Left cardiac atrium (tissue), 4 donors: Measurements from ENCODE around the gene CCL15. TPM values are rescaled to one million over a fixed set of nuclear protein-coding genes. Genes with fewer than 3 reads are reported as not detected.

Experiments used
- ATAC-seq, 2 donors: fragments of 200-7000 bp; cut with Tn5 transposase; one replicate each; pipeline ENCODE4 v1.9.1; 2020; ENCODE audit warnings: mild to moderate bottlenecking in 2 of 2, moderate library complexity in 2 of 2
- DNase-seq: peaks from one replicate; pipeline ENCODE4 v3.0.0-alpha.2; 2020
- intact Hi-C, 2 donors: fragments of 100-400 bp; cut with DNase I; formaldehyde crosslinking; loops; one replicate each; pipeline versions ENCODE4 v1.14.1 to v1.15.1; 2022 to 2023
- total RNA-seq, 2 donors: library from RNA; stranded (reverse); fragmentation: NEBNext Ultra II Directional; extraction: Animal tissue kit (Norgen Biotek cat#: 25700); gene quantifications; one replicate each; pipeline ENCODE4 v1.2.1, GENCODE V29; 2021
- donor health status: DM: no; HTN: yes; CAD: no.
- donor health status: DM: no; HTN: yes; CAD: no; lungs with severe emphysema.
- donor health status: DM: yes; HTN: yes; CAD: no.
- donor health status: Dilated cardiomyopathy.

CCL15 gene
- total RNA-seq, 2 donors from 2014 or later, result not detected

DNA sequence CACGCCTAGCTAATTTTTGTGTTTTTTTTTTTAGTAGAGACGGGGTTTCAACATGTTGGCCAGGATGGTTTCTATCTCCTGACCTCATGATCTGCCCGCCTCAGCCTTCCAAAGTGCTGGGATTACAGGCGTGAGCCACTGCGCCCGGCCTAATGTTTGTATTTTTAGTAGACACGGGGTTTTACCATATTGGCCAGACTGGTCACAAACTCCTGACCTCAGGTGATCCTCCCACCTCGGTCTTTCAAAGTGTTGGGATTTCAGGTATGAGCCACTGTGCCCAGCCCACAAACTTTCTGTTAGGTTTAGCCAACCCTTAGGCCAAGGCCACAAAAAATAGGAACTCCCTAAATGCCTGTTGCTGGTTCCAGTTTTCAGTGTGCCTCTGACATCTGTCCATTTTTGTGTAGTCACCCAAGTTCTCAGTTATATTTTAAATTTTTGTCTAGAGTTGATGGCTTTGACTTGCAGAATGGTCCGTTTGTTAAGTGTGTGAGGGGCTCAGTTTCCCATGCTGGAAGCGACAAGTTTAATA lies 32.8 kb downstream of the CCL15 start:
- ATAC-seq, result no peak
- no peak for DNase-seq
- intact Hi-C loops, result loop anchor here in 1 of 2 donors (2.0 kb wide), 2 partner anchors 180 to 514 kb away; no protein-coding TSS in a partner anchor

DNA sequence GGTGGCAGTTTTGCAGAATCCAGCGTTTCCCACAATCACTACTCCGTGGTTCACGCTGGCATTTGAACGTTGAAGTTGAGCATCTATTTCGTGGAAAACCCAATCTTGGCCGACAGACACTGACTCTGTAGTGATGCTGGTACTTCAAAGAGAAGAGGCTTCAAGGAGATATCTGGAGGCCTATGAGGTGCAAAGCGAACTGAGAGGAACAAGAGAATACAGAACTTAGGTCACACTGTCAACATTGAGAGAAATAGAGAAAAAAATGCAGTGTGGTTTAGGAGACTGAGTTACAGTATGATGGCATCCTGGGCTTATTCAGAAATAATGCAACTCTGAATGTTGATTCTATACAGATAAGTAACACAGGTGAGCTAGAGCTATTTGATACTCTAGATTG lies 36.1 kb downstream of the CCL15 start:
- ATAC-seq (no peak), DNase-seq (no peak)
- intact Hi-C loops, result no loop called here

DNA sequence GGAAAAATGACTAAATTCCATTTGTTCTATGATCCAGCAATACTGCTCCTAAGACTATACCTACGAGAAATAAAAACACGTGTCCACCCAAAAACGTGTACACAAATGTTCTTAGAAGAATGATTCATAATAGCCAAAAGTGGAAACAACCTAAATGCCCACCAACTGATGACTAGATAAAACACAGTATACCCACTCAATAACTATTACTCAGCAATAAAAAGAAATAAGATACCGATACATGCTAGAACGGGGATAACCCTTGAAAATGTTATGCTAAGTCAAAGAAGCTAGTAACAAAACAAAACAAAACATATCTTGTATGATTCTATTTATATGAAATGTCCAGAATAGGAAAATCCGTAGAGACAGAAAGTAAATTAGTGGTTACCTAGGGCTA lies 37.7 kb downstream of the CCL15 start:
- intact Hi-C loops, result no loop called here
- DNase-seq (no peak), ATAC-seq (no peak)

DNA sequence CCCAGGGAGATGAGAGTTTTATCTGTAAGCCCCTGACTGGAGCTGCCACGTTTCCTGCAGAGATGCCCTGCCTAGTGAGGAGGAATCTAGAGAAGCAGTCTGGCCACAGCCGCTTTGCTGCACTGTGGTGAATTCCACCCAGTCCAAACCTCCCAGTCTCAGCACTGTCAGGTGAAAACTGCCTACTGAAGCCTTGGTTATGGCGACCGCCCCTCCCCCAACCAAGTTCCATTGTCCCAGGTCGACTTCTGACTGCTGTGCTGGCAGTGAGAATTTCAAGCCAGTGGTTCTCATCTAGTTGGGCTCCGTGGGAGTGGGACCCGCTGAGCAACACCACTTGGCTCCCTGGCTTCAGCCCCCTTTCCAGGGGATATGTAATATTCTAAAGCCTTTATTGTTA lies 47.6 kb downstream of the CCL15 start:
- intact Hi-C loops, result no loop called here
- DNase-seq, result no peak

DNA sequence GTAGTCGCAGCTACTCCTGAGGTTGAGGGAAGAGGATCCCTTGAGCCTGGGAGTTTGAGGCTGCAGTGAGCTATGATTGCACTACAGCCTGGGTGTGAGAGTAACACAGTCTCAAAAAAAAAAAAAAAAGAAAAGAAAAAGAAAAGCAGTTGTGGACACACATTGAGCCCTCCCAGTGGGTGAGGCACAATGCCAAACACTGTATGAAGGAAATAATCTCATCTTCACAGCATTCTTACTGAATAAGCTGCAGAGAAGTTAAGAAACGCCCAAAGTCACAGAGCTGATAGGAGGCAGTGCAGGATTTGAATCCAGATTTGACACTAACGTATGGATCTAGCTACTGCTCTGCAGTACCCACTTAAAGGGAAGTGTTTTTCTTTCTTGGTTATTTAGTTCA lies 52.0 kb downstream of the CCL15 start:
- intact Hi-C loops, result no loop called here
- ATAC-seq, result no peak
- no peak for DNase-seq

More for the DNA sequence above, 47.6 kb downstream of the CCL15 start:
- no peak for ATAC-seq

DNA sequence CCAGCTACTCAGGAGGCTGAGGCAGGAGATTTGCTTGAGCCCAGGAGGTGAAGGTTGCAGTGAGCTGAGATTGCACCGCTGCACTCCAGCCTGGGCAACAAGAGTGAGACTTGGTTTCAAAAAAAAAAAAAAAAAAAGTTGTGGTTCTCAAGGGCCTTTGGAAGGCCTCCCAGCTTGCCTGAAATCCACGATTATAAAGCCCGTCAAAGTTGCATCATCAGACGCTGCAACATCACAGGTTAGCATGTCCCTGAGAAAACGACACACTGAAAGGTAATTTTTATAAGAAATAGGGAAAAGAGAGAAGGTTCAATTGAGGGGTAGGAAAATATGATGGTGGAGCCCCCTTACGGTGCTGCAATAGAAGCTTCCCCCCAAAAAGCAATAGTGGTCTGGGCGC lies 53.3 kb downstream of the CCL15 start:
- DNase-seq (no peak), ATAC-seq (no peak)
- intact Hi-C loops, result no loop called here

Other genes with a start within 250 kb of the CCL15 start
- 1 to 10 TPM in 1 of 2 donors, under 1 TPM in 1; 0.47 to 1.1 TPM for gene GAS2L2, start 248.3 kb downstream of the CCL15 start, total RNA-seq
- not detected for gene C17orf50, start 240.7 kb downstream of the CCL15 start, total RNA-seq
- gene MMP28, start 205.9 kb downstream of the CCL15 start, total RNA-seq, result 10 to 100 TPM in 1 of 2 donors, 1 to 10 TPM in 1; 5.0 to 10.3 TPM
- 100 to 1,000 TPM in 1 of 2 donors, 10 to 100 TPM in 1; 97.3 to 119 TPM for gene TAF15, start 192.1 kb downstream of the CCL15 start, total RNA-seq
- not detected for gene HEATR9, start 132.7 kb downstream of the CCL15 start, total RNA-seq
- 1 to 10 TPM; 1.7 to 8.6 TPM for gene CCL5, start 121.2 kb downstream of the CCL15 start, total RNA-seq
- not detected for gene RDM1, start 70.8 kb downstream of the CCL15 start, total RNA-seq
- not detected for gene LYZL6, start 57.8 kb downstream of the CCL15 start, total RNA-seq
- gene CCL16, start 20.1 kb downstream of the CCL15 start, total RNA-seq, result under 1 TPM in 1 of 2 donors, not detected in 1; 0.27 TPM
- 10 to 100 TPM in 1 of 2 donors, 1 to 10 TPM in 1; 7.2 to 47.7 TPM for gene CCL14, start 14.8 kb downstream of the CCL15 start, total RNA-seq
- 1 to 10 TPM in 1 of 2 donors, not detected in 1; 1.8 TPM for gene CCL23, start 16.4 kb upstream of the CCL15 start, total RNA-seq
- 10 to 100 TPM; 10.2 to 16.0 TPM for gene CCL18, start 62.7 kb upstream of the CCL15 start, total RNA-seq
- 1 to 10 TPM in 1 of 2 donors, under 1 TPM in 1; 0.82 to 1.1 TPM for gene CCL3, start 88.6 kb upstream of the CCL15 start, total RNA-seq
- gene CCL4, start 102.3 kb upstream of the CCL15 start, total RNA-seq, result 1 to 10 TPM in 1 of 2 donors, under 1 TPM in 1; 0.86 to 2.3 TPM
- gene TBC1D3B, start 175.1 kb upstream of the CCL15 start, total RNA-seq, result 1 to 10 TPM; 2.2 to 3.9 TPM
- not detected for gene CCL3L1, start 195.2 kb upstream of the CCL15 start, total RNA-seq
- under 1 TPM in 1 of 2 donors, not detected in 1; 0.56 TPM for gene CCL4L2, start 209.5 kb upstream of the CCL15 start, total RNA-seq